GM12875 (cell line): Measurements from ENCODE around the gene IGFBP2.

ENCODE experiments used
- H3K4me3 ChIP-seq: one replicate; pipeline ENCODE4 v1.5.1; 2011; ENCODE audit warnings: low read depth, low read length, control low read depth
- TF ChIP-seq, protein P1 (sequence below): IDR thresholded peaks from 2 replicates; pipeline ENCODE4 v1.5.1; 2011; ENCODE audit warnings: low read depth, mild to moderate bottlenecking, control low read depth, inconsistent platforms, low read length, moderate library complexity, borderline replicate concordance; ENCODE audit not compliant: insufficient read depth

Gene IGFBP2

GRCh38 chr2:216650626-216651257 lies 17.5 kb downstream of the IGFBP2 start:
- TF ChIP-seq, protein P1, sequence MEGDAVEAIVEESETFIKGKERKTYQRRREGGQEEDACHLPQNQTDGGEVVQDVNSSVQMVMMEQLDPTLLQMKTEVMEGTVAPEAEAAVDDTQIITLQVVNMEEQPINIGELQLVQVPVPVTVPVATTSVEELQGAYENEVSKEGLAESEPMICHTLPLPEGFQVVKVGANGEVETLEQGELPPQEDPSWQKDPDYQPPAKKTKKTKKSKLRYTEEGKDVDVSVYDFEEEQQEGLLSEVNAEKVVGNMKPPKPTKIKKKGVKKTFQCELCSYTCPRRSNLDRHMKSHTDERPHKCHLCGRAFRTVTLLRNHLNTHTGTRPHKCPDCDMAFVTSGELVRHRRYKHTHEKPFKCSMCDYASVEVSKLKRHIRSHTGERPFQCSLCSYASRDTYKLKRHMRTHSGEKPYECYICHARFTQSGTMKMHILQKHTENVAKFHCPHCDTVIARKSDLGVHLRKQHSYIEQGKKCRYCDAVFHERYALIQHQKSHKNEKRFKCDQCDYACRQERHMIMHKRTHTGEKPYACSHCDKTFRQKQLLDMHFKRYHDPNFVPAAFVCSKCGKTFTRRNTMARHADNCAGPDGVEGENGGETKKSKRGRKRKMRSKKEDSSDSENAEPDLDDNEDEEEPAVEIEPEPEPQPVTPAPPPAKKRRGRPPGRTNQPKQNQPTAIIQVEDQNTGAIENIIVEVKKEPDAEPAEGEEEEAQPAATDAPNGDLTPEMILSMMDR = no peak
- H3K4me3 ChIP-seq = no peak overlapping the region

GRCh38 chr2:216651351-216651881 lies 18.2 kb downstream of the IGFBP2 start:
- TF ChIP-seq, protein P1 = no peak
- H3K4me3 ChIP-seq = no peak overlapping the region

- TF ChIP-seq, protein P1 = no peak
- H3K4me3 ChIP-seq = no peak overlapping the region
These were observed 19.3 kb downstream of the IGFBP2 start for GRCh38 chr2:216652566-216652965.

- TF ChIP-seq, protein P1 = no peak
These were observed 20.0 kb downstream of the IGFBP2 start for GRCh38 chr2:216653093-216653799.

GRCh38 chr2:216653931-216654365 lies 20.7 kb downstream of the IGFBP2 start:
- TF ChIP-seq, protein P1 = no peak
- H3K4me3 ChIP-seq = no peak overlapping the region

More at GRCh38 chr2:216653093-216653799, 20.0 kb downstream of the IGFBP2 start:
- no peak overlapping the region for H3K4me3 ChIP-seq

GRCh38 chr2:216654528-216655052 lies 21.4 kb downstream of the IGFBP2 start:
- H3K4me3 ChIP-seq = no peak overlapping the region
- TF ChIP-seq, protein P1 = no peak
